HUES48 (cell line): ENCODE measurements around the gene MRPL24.
A peak's percentile ranks its signal among the peaks of the same experiment; 100 is the strongest.
"Not testable (repeated sequence)": the region's sequence is repeated elsewhere in the genome, so short reads cannot be mapped to it uniquely, and the experiment has no call there.

Experiments
- H3K27ac ChIP-seq: one replicate; pipeline ENCODE4 v1.7.0; 2013; ENCODE audit warnings: low read depth, low read length, inconsistent platforms
- H3K27me3 ChIP-seq: 2 replicates; pipeline ENCODE4 v1.6.1; 2013; ENCODE audit warnings: mild to moderate bottlenecking, low read length; ENCODE audit not compliant: control insufficient read depth, insufficient read depth
- H3K36me3 ChIP-seq: 2 replicates; pipeline ENCODE4 v1.6.1; 2013; ENCODE audit warnings: low read length; ENCODE audit not compliant: control insufficient read depth, insufficient read depth
- H3K4me1 ChIP-seq: 2 replicates; pipeline ENCODE4 v1.6.1; 2013; ENCODE audit warnings: mild to moderate bottlenecking, low read length; ENCODE audit not compliant: control insufficient read depth, insufficient read depth
- H3K4me3 ChIP-seq: 2 replicates; pipeline ENCODE4 v1.5.1; 2013; ENCODE audit warnings: mild to moderate bottlenecking, low read depth, low read length
- H3K9ac ChIP-seq: 2 replicates; pipeline ENCODE4 v1.6.1; 2013; ENCODE audit warnings: mild to moderate bottlenecking, low read depth, low read length, moderate library complexity
- H3K9me3 ChIP-seq: 2 replicates; pipeline ENCODE4 v1.6.1; 2013; ENCODE audit warnings: low read length; ENCODE audit not compliant: control insufficient read depth, insufficient read depth

MRPL24 gene

GRCh38 chr1:156760092-156760795 lies 19.4 kb upstream of the MRPL24 start:
- H3K9ac ChIP-seq, result no peak overlapping the region
- no peak overlapping the region for H3K27ac ChIP-seq

GRCh38 chr1:156757572-156758253 lies 16.8 kb upstream of the MRPL24 start:
- H3K27me3 ChIP-seq, H3K9me3 ChIP-seq, H3K36me3 ChIP-seq, H3K27ac ChIP-seq, H3K4me1 ChIP-seq, H3K4me3 ChIP-seq, H3K9ac ChIP-seq: not testable (repeated sequence)

More at GRCh38 chr1:156760092-156760795, 19.4 kb upstream of the MRPL24 start:
- Histone ChIP-seq H3K36me3 (no peaks in the 10 kb centered on the region), H3K9me3 (no peaks in the 10 kb centered on the region), H3K4me1 (no peaks in the 10 kb centered on the region; the same call in 1 of the 2 replicates), H3K4me3 (no peak overlapping the region), H3K27me3 (no peaks in the 10 kb centered on the region)

- Histone ChIP-seq H3K27ac (no peak overlapping the region), H3K4me1 (peaks cover 9% of the 10 kb centered on the region), H3K9me3 (no peaks in the 10 kb centered on the region), H3K36me3 (no peaks in the 10 kb centered on the region), H3K27me3 (no peaks in the 10 kb centered on the region), H3K9ac (no peak overlapping the region), H3K4me3 (no peak overlapping the region)
Measured at GRCh38 chr1:156756355-156756754, 15.5 kb upstream of the MRPL24 start.

GRCh38 chr1:156755527-156755950 lies 14.7 kb upstream of the MRPL24 start:
- Histone ChIP-seq H3K27ac (no peak overlapping the region), H3K9me3 (no peaks in the 10 kb centered on the region), H3K27me3 (no peaks in the 10 kb centered on the region), H3K4me1 (peaks cover 9% of the 10 kb centered on the region), H3K9ac (no peak overlapping the region), H3K4me3 (no peak overlapping the region), H3K36me3 (no peaks in the 10 kb centered on the region)

- Histone ChIP-seq H3K36me3 (peaks cover 4% of the 10 kb centered on the region; the same call in 1 of the 2 replicates), H3K9ac (no peak overlapping the region), H3K4me3 (no peak overlapping the region), H3K4me1 (peaks cover 19% of the 10 kb centered on the region), H3K9me3 (no peaks in the 10 kb centered on the region), H3K27me3 (no peaks in the 10 kb centered on the region), H3K27ac (no peak overlapping the region)
Measured at GRCh38 chr1:156754219-156754618, 13.3 kb upstream of the MRPL24 start.

- Histone ChIP-seq H3K4me3 (peak overlapping the region; percentile 96), H3K27me3 (no peaks in the 10 kb centered on the region), H3K27ac (no peak overlapping the region), H3K9me3 (no peaks in the 10 kb centered on the region), H3K9ac (no peak overlapping the region), H3K4me1 (peaks cover 32% of the 10 kb centered on the region), H3K36me3 (peaks cover 4% of the 10 kb centered on the region; the same call in 1 of the 2 replicates)
Measured at GRCh38 chr1:156752843-156753482, 12.1 kb upstream of the MRPL24 start.

GRCh38 chr1:156751757-156752481 lies 11.0 kb upstream of the MRPL24 start:
- Histone ChIP-seq H3K27me3 (no peaks in the 10 kb centered on the region), H3K4me1 (peaks cover 39% of the 10 kb centered on the region), H3K9ac (peak overlapping the region; percentile 94), H3K4me3 (peak overlapping the region; percentile 96), H3K9me3 (no peaks in the 10 kb centered on the region), H3K36me3 (peaks cover 4% of the 10 kb centered on the region; the same call in 1 of the 2 replicates), H3K27ac (peak overlapping the region; percentile 100)

GRCh38 chr1:156751451-156751756 lies 10.5 kb upstream of the MRPL24 start, which contains the start of gene HDGF:
HDGF (minus strand) TSS chr1:156751675; CDS start chr1:156751429, 246 bp downstream.
- peak within 1 kb of the TSS; percentile 94 for H3K9ac ChIP-seq
- H3K27ac ChIP-seq, result peak within 1 kb of the TSS; percentile 100
- peak within 1 kb of the TSS; percentile 96 for H3K4me3 ChIP-seq
- peaks cover 42% of the 10 kb centered on the region for H3K4me1 ChIP-seq
- peaks cover 4% of the 10 kb centered on the region; the same call in 1 of the 2 replicates for H3K36me3 ChIP-seq
- H3K9me3 ChIP-seq, result no peaks in the 10 kb centered on the region
- H3K27me3 ChIP-seq, result no peaks in the 10 kb centered on the region

- H3K4me3 ChIP-seq, result peak overlapping the region; percentile 96
- H3K27ac ChIP-seq, result peak overlapping the region; percentile 100
- peaks cover 4% of the 10 kb centered on the region; the same call in 1 of the 2 replicates for H3K36me3 ChIP-seq
- H3K9me3 ChIP-seq, result no peaks in the 10 kb centered on the region
- H3K27me3 ChIP-seq, result no peaks in the 10 kb centered on the region
- H3K4me1 ChIP-seq, result peaks cover 47% of the 10 kb centered on the region
- peak overlapping the region; percentile 88 for H3K9ac ChIP-seq
Measured at GRCh38 chr1:156750711-156751450, 10.0 kb upstream of the MRPL24 start.

GRCh38 chr1:156750191-156750672 lies 9.3 kb upstream of the MRPL24 start:
- Histone ChIP-seq H3K27me3 (no peaks in the 10 kb centered on the region), H3K36me3 (peaks cover 10% of the 10 kb centered on the region; the same call in 1 of the 2 replicates), H3K4me1 (peaks cover 52% of the 10 kb centered on the region), H3K4me3 (peak overlapping the region; percentile 96), H3K9ac (peak overlapping the region; percentile 88), H3K27ac (peak overlapping the region; percentile 100), H3K9me3 (no peaks in the 10 kb centered on the region)
